Epithelial cell of proximal tubule (primary cell): ENCODE measurements around the gene PEDS1. TPM values are rescaled to one million over a fixed set of nuclear protein-coding genes. Genes with fewer than 3 reads are reported as not detected.
"Not testable (repeated sequence)": the region's sequence is repeated elsewhere in the genome, so short reads cannot be mapped to it uniquely, and the experiment has no call there.

Experiments
- DNase-seq: peaks from one replicate; pipeline ENCODE4 v3.0.0-alpha.2; 2011; ENCODE audit warnings: low read depth
- H3K4me3 ChIP-seq: 2 replicates; pipeline ENCODE4 v1.5.1; 2011; ENCODE audit warnings: low read depth, mild to moderate bottlenecking, low read length
- CTCF ChIP-seq: conservative IDR thresholded peaks from 2 replicates; pipeline ENCODE4 v1.5.1; 2012; ENCODE audit warnings: low read depth, mild to moderate bottlenecking, low read length
- total RNA-seq: library from RNA; depleted of rRNA; stranded (reverse); fragments of >200 nt; gene quantifications from 2 replicates; pipeline ENCODE4 v1.2.3, GENCODE V29; 2015

The PEDS1 gene
- total RNA-seq, result 43.2 and 46.6 TPM in 2 replicates

- H3K4me3 ChIP-seq, result peak within 1 kb of the TSS; percentile 78
- DNase-seq, result no peak
- TF ChIP-seq CTCF, result no peak
These were observed at the start of gene PEDS1 for GRCh38 chr20:50153500-50154377. TSS of gene PEDS1 (minus strand) at chr20:50153723. CDS start at chr20:50153637, 86 bp downstream.

GRCh38 chr20:50202677-50203076 is 49.2 kb upstream of the PEDS1 start:
- no peak for DNase-seq
- H3K4me3 ChIP-seq, result no peak overlapping the region
- TF ChIP-seq CTCF, result no peak

- not testable (repeated sequence) for DNase-seq, H3K4me3 ChIP-seq
These were observed 48.2 kb upstream of the PEDS1 start for GRCh38 chr20:50201710-50202109.

- DNase-seq, result no peak
- no peak for TF ChIP-seq CTCF
- H3K4me3 ChIP-seq, result no peak overlapping the region
These were observed 47.1 kb upstream of the PEDS1 start for GRCh38 chr20:50200482-50201104.

GRCh38 chr20:50199703-50200102 is 46.2 kb upstream of the PEDS1 start:
- DNase-seq, result no peak
- H3K4me3 ChIP-seq, result no peak overlapping the region
- no peak for TF ChIP-seq CTCF

GRCh38 chr20:50198716-50199115 is 45.2 kb upstream of the PEDS1 start:
- DNase-seq, result no peak
- TF ChIP-seq CTCF, result no peak
- no peak overlapping the region for H3K4me3 ChIP-seq

- H3K4me3 ChIP-seq, result no peak overlapping the region
- no peak for DNase-seq
- no peak for TF ChIP-seq CTCF
These were observed 44.7 kb upstream of the PEDS1 start for GRCh38 chr20:50198180-50198666.
